ENCODE results near the gene SLC27A6. TPM values are rescaled to one million over a fixed set of nuclear protein-coding genes. Genes with fewer than 3 reads are reported as not detected.

The SLC27A6 gene
- total and polyA plus RNA-seq, 7 donors: 0.08 to 0.44 (median 0.18) TPM; not detected in 1

DNA sequence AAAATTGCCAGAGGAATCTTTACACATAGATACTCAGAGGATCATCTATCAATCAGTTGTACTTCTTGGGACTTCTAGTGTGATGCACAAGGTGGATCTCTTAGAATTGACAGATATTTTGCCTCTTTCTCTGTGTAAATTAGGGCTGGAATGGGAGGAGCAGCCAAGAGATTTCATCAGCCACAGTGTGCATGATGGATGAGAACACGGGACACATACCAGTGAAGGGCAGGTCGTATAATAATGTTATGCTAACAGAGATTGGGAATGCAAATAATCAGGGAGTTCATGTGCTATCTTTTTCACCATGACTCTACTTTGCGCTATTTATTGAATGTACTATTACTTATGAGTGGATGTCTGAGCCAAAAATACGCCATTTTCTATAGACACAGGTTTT is 86.0 kb downstream of the SLC27A6 start:
- Histone ChIP-seq H3K36me3 (ENCODE audit: insufficient read depth in 1 of 2, low read depth in 1 of 2) (no peaks in the 10 kb centered on the region), H3K9me3 (no peaks in the 10 kb centered on the region), H3K4me3 (no peak overlapping the region), H3K27me3 (ENCODE audit: insufficient read depth in 3 of 3, low read length in 2 of 3) (no peaks in the 10 kb centered on the region), H3K27ac (no peak overlapping the region), H3K4me1 (no peaks in the 10 kb centered on the region)
- no peak for DNase-seq
- 52 to 82% (median 63%) methylated on average over 4 of the region's 4 CpGs for WGBS, 3 donors
- ATAC-seq: no peak
- TF ChIP-seq, protein P1, sequence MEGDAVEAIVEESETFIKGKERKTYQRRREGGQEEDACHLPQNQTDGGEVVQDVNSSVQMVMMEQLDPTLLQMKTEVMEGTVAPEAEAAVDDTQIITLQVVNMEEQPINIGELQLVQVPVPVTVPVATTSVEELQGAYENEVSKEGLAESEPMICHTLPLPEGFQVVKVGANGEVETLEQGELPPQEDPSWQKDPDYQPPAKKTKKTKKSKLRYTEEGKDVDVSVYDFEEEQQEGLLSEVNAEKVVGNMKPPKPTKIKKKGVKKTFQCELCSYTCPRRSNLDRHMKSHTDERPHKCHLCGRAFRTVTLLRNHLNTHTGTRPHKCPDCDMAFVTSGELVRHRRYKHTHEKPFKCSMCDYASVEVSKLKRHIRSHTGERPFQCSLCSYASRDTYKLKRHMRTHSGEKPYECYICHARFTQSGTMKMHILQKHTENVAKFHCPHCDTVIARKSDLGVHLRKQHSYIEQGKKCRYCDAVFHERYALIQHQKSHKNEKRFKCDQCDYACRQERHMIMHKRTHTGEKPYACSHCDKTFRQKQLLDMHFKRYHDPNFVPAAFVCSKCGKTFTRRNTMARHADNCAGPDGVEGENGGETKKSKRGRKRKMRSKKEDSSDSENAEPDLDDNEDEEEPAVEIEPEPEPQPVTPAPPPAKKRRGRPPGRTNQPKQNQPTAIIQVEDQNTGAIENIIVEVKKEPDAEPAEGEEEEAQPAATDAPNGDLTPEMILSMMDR (IDR thresholded peaks at IDR 0.05): no peak
- intact Hi-C loops (cut with DNase I): no loop called here

DNA sequence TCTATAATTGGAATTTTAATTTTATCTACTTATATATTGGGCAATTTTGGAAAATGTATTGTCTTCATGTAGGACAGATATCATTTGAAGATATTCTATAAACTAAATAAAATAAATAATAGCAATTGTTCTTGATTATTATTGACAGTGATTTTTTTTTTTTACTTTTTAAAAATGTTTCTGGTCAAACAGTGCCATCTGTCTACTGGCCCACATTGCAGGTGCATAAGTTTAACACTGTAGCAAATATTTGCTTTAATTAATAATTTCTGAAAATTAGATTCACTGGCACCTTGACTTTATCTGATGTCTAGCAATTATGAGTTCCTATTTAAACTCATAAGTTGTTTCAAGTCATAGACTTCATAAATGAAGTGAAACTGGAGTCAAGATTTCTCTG is 88.2 kb downstream of the SLC27A6 start:
- no peak for DNase-seq
- ATAC-seq: no peak
- Histone ChIP-seq H3K27me3 (ENCODE audit: insufficient read depth in 3 of 3, low read length in 2 of 3) (no peaks in the 10 kb centered on the region), H3K4me3 (no peak overlapping the region), H3K4me1 (no peaks in the 10 kb centered on the region), H3K9me3 (no peaks in the 10 kb centered on the region), H3K36me3 (ENCODE audit: insufficient read depth in 1 of 2, low read depth in 1 of 2) (no peaks in the 10 kb centered on the region), H3K27ac (no peak overlapping the region)
- intact Hi-C loops (cut with DNase I): no loop called here
- TF ChIP-seq, protein P1 (IDR thresholded peaks at IDR 0.05): no peak

DNA sequence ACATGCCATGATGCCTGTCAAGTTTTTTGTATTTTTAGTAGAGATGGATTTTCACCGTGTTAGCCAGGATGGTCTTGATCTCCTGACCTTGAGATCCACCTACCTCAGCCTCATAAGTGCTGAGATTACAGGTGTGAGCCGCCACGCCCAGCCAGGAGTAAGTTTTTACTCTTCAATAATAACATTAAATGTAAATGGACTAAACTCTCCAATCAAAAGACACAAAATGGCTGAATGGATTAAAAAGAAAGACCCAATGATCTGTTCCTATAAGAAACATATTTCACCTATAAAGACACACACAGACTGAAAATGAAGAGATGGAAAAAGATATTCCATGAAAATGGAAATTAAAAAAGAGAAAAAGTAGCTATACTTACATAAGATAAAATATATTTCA is 92.0 kb downstream of the SLC27A6 start:
- Histone ChIP-seq H3K9me3 (no peaks in the 10 kb centered on the region), H3K27me3 (ENCODE audit: insufficient read depth in 3 of 3, low read length in 2 of 3) (no peaks in the 10 kb centered on the region), H3K4me3 (no peak overlapping the region), H3K36me3 (ENCODE audit: insufficient read depth in 1 of 2, low read depth in 1 of 2) (no peaks in the 10 kb centered on the region), H3K27ac (no peak overlapping the region), H3K4me1 (no peaks in the 10 kb centered on the region)
- intact Hi-C loops (cut with DNase I): no loop called here
- 92 to 93% (median 92%) methylated on average over 3 of the region's 3 CpGs for WGBS, 3 donors
- ATAC-seq (no peak), DNase-seq (no peak)
- TF ChIP-seq, protein P1 (IDR thresholded peaks at IDR 0.05): no peak

DNA sequence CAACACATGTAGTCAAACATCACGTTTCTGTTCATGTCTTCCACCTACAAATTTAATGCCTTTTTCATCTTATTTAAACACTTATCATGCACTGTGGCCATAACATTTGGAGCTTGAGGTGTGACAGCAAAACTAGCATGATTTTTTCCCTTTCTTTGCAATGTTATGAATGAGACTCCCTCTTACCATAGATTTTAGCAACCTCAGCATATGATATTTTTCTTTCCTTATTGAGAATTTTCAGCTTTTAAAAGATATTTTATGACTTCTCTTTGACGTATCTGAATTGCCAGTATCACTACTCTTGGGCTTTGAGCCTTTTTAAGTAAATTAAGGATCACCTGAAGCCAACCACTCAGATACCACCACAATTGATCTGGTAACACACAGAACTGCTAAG is 96.6 kb downstream of the SLC27A6 start:
- intact Hi-C loops (cut with DNase I): no loop called here
- no peaks in the 10 kb centered on the region for H3K27me3 ChIP-seq (ENCODE audit: insufficient read depth in 3 of 3, low read length in 2 of 3)
- 70 to 78% (median 76%) methylated on average over 2 of the region's 2 CpGs for WGBS, 3 donors

More for the DNA sequence above, 96.6 kb downstream of the SLC27A6 start:
- H3K9me3 ChIP-seq: no peaks in the 10 kb centered on the region
- ATAC-seq: no peak
- no peaks in the 10 kb centered on the region for H3K36me3 ChIP-seq (ENCODE audit: insufficient read depth in 1 of 2, low read depth in 1 of 2)
- no peak for DNase-seq
- no peak overlapping the region for H3K4me3 ChIP-seq
- TF ChIP-seq, protein P1 (IDR thresholded peaks at IDR 0.05): no peak
- H3K27ac ChIP-seq: no peak overlapping the region
- no peaks in the 10 kb centered on the region for H3K4me1 ChIP-seq
